ENCODE measurements around the gene TRMT61A. TPM values are rescaled to one million over a fixed set of nuclear protein-coding genes. Genes with fewer than 3 reads are reported as not detected.

TRMT61A gene
- total RNA-seq, result 5.1 and 7.3 TPM in 2 replicates

GRCh38 chr14:103528587-103529382 lies at the start of gene TRMT61A:
Gene TRMT61A (plus strand): TSS chr14:103529196. CDS start chr14:103529979, 783 bp downstream.

GRCh38 chr14:103522649-103523574 lies 6.1 kb upstream of the TRMT61A start, which contains the start of gene CKB:
Gene CKB (minus strand): TSS chr14:103522830. CDS start chr14:103522493, 337 bp downstream.

GRCh38 chr14:103562429-103563225 lies 33.6 kb downstream of the TRMT61A start, which contains the start of the genes BAG5 and COA8:
Gene BAG5 (minus strand): TSS chr14:103562657. CDS start chr14:103561164, 1,493 bp downstream.
Gene COA8 (plus strand): TSS chr14:103562960. CDS start chr14:103563002, 42 bp downstream.

Other genes with a start within 250 kb of the TRMT61A start
- 182 and 195 TPM in 2 replicates for gene EIF5, start 195.0 kb upstream of the TRMT61A start, total RNA-seq
- 69.8 and 86.5 TPM in 2 replicates for gene MARK3, start 143.8 kb upstream of the TRMT61A start, total RNA-seq
- 11.4 and 24.4 TPM in 2 replicates for gene CKB, start 6.4 kb upstream of the TRMT61A start, total RNA-seq
- gene BAG5, start 33.5 kb downstream of the TRMT61A start, total RNA-seq, result 25.2 and 30.4 TPM in 2 replicates
- gene COA8, start 33.8 kb downstream of the TRMT61A start, total RNA-seq, result 17.1 and 17.6 TPM in 2 replicates
- 189 and 219 TPM in 2 replicates for gene KLC1, start 100.0 kb downstream of the TRMT61A start, total RNA-seq
- 3.1 and 3.7 TPM in 2 replicates for gene XRCC3, start 186.3 kb downstream of the TRMT61A start, total RNA-seq
- gene ZFYVE21, start 186.6 kb downstream of the TRMT61A start, total RNA-seq, result 51.6 and 57.8 TPM in 2 replicates